ENCODE data around the gene OR11L1.

The OR11L1 gene, protein sequence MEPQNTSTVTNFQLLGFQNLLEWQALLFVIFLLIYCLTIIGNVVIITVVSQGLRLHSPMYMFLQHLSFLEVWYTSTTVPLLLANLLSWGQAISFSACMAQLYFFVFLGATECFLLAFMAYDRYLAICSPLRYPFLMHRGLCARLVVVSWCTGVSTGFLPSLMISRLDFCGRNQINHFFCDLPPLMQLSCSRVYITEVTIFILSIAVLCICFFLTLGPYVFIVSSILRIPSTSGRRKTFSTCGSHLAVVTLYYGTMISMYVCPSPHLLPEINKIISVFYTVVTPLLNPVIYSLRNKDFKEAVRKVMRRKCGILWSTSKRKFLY

DNA sequence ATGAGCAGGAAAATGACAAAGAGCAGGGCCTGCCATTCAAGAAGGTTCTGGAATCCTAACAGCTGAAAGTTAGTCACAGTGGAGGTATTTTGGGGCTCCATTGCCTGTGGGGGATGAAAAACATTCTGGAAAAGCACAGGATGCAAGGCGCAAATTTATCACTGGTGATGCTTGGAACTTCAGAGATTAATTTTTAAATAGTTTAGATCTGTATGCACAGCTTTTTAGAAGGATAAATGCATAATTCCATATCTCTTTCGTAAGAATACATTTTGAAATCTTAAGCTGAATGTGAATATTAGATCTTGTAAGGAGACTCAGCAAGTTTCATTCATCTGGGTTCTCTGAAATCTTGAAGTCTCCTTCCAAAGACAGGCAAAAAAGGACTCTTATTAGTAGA, at the start of gene OR11L1:
TSS of gene OR11L1 (minus strand) at position 101 of the 400 bp plus-strand sequence. CDS start at position 101, 0 bp downstream.
- H3K27me3 ChIP-seq (ENCODE audit: control insufficient read depth in 2 of 2, insufficient read depth in 2 of 2, low read length in 2 of 2) = no peaks in the 10 kb centered on the region
- no peak within 1 kb of the TSS for H3K27ac ChIP-seq (ENCODE audit: low read depth in 2 of 2, low read length in 2 of 2)
- H3K36me3 ChIP-seq (ENCODE audit: control insufficient read depth in 2 of 2, insufficient read depth in 2 of 2, low read length in 2 of 2) = no peaks in the 10 kb centered on the region
- H3K9ac ChIP-seq (ENCODE audit: low read depth in 1 of 2, low read length in 2 of 2) = no peak within 1 kb of the TSS
- H3K4me3 ChIP-seq (ENCODE audit: low read length in 2 of 2) = no peak within 1 kb of the TSS
- H3K9me3 ChIP-seq (ENCODE audit: control insufficient read depth in 2 of 2, low read length in 2 of 2) = no peaks in the 10 kb centered on the region
- no peaks in the 10 kb centered on the region for H3K4me1 ChIP-seq (ENCODE audit: control insufficient read depth in 2 of 2, insufficient read depth in 2 of 2, low read length in 2 of 2)

DNA sequence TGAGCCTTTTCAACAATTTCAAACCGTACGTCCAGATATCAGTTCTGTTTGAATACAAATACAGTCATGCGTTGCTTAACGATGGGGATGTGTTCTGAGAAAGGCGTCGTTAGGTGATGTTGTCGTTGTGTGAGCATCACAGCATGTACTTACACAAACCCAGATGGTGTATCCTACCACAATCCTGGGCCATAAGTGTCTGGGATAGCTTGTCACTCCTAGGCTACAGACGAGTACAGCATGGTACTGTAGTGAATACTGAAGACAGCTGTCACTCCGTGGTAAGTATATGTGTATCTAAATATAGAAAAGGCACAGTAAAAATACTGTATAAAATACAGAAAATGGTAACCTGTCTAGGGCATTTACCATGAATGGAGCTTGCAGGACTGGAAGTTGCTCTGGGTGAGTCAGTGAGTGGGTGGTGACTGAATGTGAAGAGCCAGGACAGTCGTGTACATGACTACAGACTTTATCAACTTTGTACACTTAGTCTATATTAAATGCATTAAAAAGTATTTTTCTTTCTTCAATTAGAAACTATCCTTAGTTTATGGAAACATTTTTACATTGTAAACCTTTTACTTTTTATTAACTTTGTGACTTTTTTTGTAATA, 43.2 kb upstream of the OR11L1 start:
- no peaks in the 10 kb centered on the region for H3K27me3 ChIP-seq (ENCODE audit: control insufficient read depth in 2 of 2, insufficient read depth in 2 of 2, low read length in 2 of 2)
- H3K27ac ChIP-seq (ENCODE audit: low read depth in 2 of 2, low read length in 2 of 2) = no peak overlapping the region
- H3K4me1 ChIP-seq (ENCODE audit: control insufficient read depth in 2 of 2, insufficient read depth in 2 of 2, low read length in 2 of 2) = no peaks in the 10 kb centered on the region
- no peak overlapping the region for H3K4me3 ChIP-seq (ENCODE audit: low read length in 2 of 2)
- H3K9ac ChIP-seq (ENCODE audit: low read depth in 1 of 2, low read length in 2 of 2) = no peak overlapping the region
- no peaks in the 10 kb centered on the region for H3K9me3 ChIP-seq (ENCODE audit: control insufficient read depth in 2 of 2, low read length in 2 of 2)
- no peaks in the 10 kb centered on the region for H3K36me3 ChIP-seq (ENCODE audit: control insufficient read depth in 2 of 2, insufficient read depth in 2 of 2, low read length in 2 of 2)

DNA sequence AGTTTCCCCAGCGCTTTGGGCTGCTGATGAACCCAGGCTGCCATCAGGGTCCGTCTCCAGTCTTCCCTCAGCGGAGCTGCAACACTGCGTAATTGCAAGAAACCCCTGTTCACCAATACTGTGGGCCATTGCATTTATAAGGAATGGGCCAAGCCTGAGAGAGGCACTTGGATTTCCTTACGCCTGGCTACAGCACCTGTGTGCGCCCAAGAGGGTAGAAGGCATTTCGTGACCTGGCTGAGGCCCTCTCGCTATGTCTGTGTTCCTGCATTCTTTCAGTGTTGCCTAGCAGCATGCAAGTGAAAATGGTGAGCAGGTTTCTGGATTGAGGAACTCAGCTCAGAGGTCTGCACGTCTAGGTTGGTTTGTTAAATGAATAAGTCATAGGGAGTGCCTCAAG, 41.6 kb upstream of the OR11L1 start:
- no peaks in the 10 kb centered on the region for H3K27me3 ChIP-seq (ENCODE audit: control insufficient read depth in 2 of 2, insufficient read depth in 2 of 2, low read length in 2 of 2)
- H3K4me1 ChIP-seq (ENCODE audit: control insufficient read depth in 2 of 2, insufficient read depth in 2 of 2, low read length in 2 of 2) = no peaks in the 10 kb centered on the region
- H3K27ac ChIP-seq (ENCODE audit: low read depth in 2 of 2, low read length in 2 of 2) = no peak overlapping the region
- no peak overlapping the region for H3K9ac ChIP-seq (ENCODE audit: low read depth in 1 of 2, low read length in 2 of 2)
- no peaks in the 10 kb centered on the region for H3K9me3 ChIP-seq (ENCODE audit: control insufficient read depth in 2 of 2, low read length in 2 of 2)
- H3K4me3 ChIP-seq (ENCODE audit: low read length in 2 of 2) = no peak overlapping the region
- no peaks in the 10 kb centered on the region for H3K36me3 ChIP-seq (ENCODE audit: control insufficient read depth in 2 of 2, insufficient read depth in 2 of 2, low read length in 2 of 2)

DNA sequence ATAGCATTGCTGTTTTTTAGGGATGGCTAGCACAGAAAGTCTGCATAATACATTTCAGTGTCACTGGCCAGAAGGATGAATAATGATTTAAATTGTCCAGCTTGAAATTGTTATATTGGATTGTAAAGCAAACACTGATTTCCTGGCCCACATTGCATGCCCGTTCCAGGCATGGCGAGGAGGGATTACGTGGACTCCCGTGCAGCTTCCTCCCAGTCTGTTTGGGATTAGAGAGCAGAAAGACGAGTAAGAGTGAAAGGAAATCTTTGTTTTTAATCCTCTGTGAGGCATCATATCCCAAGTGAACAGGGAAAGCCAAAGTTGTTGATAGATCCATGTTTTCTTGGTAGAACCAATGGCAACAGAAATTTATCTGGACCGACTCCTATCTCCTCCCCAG, 23.7 kb upstream of the OR11L1 start:
- no peaks in the 10 kb centered on the region for H3K27me3 ChIP-seq (ENCODE audit: control insufficient read depth in 2 of 2, insufficient read depth in 2 of 2, low read length in 2 of 2)
- H3K4me1 ChIP-seq (ENCODE audit: control insufficient read depth in 2 of 2, insufficient read depth in 2 of 2, low read length in 2 of 2) = no peaks in the 10 kb centered on the region
- no peaks in the 10 kb centered on the region for H3K36me3 ChIP-seq (ENCODE audit: control insufficient read depth in 2 of 2, insufficient read depth in 2 of 2, low read length in 2 of 2)
- no peak overlapping the region for H3K9ac ChIP-seq (ENCODE audit: low read depth in 1 of 2, low read length in 2 of 2)
- H3K27ac ChIP-seq (ENCODE audit: low read depth in 2 of 2, low read length in 2 of 2) = no peak overlapping the region
- H3K9me3 ChIP-seq (ENCODE audit: control insufficient read depth in 2 of 2, low read length in 2 of 2) = no peaks in the 10 kb centered on the region
- H3K4me3 ChIP-seq (ENCODE audit: low read length in 2 of 2) = no peak overlapping the region

DNA sequence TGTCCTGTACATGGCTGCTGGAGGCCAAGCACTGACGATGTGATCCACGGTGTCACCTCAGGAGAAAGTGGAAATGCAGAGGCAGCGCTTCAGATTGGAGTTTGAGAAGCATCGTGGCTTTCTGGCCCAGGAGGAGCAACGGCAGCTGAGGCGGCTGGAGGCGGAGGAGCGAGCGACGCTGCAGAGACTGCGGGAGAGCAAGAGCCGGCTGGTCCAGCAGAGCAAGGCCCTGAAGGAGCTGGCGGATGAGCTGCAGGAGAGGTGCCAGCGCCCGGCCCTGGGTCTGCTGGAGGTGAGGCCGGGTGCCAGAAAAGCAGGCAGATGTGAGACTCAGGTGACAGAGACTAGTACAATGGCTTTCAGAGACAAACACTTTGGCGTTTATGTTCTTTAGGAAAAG, 22.9 kb upstream of the OR11L1 start:
- no peak overlapping the region for H3K9ac ChIP-seq (ENCODE audit: low read depth in 1 of 2, low read length in 2 of 2)
- no peaks in the 10 kb centered on the region for H3K4me1 ChIP-seq (ENCODE audit: control insufficient read depth in 2 of 2, insufficient read depth in 2 of 2, low read length in 2 of 2)
- no peak overlapping the region for H3K4me3 ChIP-seq (ENCODE audit: low read length in 2 of 2)
- no peaks in the 10 kb centered on the region for H3K9me3 ChIP-seq (ENCODE audit: control insufficient read depth in 2 of 2, low read length in 2 of 2)
- no peaks in the 10 kb centered on the region for H3K27me3 ChIP-seq (ENCODE audit: control insufficient read depth in 2 of 2, insufficient read depth in 2 of 2, low read length in 2 of 2)
- H3K27ac ChIP-seq (ENCODE audit: low read depth in 2 of 2, low read length in 2 of 2) = no peak overlapping the region
- H3K36me3 ChIP-seq (ENCODE audit: control insufficient read depth in 2 of 2, insufficient read depth in 2 of 2, low read length in 2 of 2) = no peaks in the 10 kb centered on the region

DNA sequence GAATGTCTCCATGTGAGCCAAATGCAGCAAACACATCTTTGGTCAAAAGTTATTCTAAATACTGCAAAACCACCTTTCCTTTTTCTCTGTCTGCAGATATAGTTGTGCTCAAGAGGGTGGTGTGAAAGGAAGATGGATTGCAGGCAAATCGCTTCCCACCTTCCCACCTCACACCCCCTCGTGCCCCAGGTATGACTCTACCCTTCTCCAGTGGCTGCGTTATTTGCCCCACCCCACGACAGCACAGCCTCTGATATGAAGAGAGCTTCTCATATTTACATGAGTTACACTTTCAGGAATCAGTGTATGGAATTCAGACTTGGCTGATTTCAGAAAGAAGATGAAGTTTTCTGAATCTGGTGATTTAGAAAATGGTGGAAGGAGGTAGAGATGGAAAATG, 21.1 kb upstream of the OR11L1 start:
- Histone ChIP-seq H3K9ac (ENCODE audit: low read depth in 1 of 2, low read length in 2 of 2) (no peak overlapping the region), H3K27ac (ENCODE audit: low read depth in 2 of 2, low read length in 2 of 2) (no peak overlapping the region), H3K9me3 (ENCODE audit: control insufficient read depth in 2 of 2, low read length in 2 of 2) (no peaks in the 10 kb centered on the region)

DNA sequence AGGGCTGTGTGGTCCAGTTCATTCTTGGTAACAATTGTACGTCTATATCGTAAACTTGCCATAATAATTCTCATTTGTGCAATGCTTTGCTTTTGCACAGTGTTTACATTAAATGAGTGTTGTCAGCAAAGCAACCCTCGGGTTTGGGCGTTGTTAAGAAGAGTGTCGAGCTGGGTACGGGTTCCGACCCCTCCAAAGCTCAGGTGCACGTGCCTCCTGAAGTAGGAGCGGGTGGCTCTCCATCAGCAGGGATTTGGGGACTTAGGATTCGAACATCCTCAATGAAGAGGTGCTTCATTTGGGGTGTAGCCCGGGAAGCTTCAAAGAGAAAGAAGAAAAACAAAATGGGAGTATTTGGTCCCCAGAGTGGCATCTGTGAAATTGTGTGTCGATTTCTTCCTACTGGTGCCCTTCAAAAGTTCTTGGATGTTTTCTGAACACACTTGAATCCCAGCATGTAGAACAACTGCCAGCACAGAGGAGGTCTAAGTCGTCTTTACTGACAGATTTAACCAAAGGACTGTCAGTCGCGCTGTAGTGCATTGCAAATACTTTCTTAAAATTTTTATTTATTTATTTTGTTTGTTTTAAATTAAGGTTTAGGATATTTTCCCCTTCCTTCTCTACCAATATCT, 16.4 kb upstream of the OR11L1 start:
- Histone ChIP-seq H3K9me3 (ENCODE audit: control insufficient read depth in 2 of 2, low read length in 2 of 2) (no peaks in the 10 kb centered on the region), H3K27me3 (ENCODE audit: control insufficient read depth in 2 of 2, insufficient read depth in 2 of 2, low read length in 2 of 2) (no peaks in the 10 kb centered on the region)

More for the DNA sequence above, 21.1 kb upstream of the OR11L1 start:
- no peaks in the 10 kb centered on the region for H3K36me3 ChIP-seq (ENCODE audit: control insufficient read depth in 2 of 2, insufficient read depth in 2 of 2, low read length in 2 of 2)
- H3K4me3 ChIP-seq (ENCODE audit: low read length in 2 of 2) = no peak overlapping the region
- no peaks in the 10 kb centered on the region for H3K27me3 ChIP-seq (ENCODE audit: control insufficient read depth in 2 of 2, insufficient read depth in 2 of 2, low read length in 2 of 2)
- H3K4me1 ChIP-seq (ENCODE audit: control insufficient read depth in 2 of 2, insufficient read depth in 2 of 2, low read length in 2 of 2) = no peaks in the 10 kb centered on the region

DNA sequence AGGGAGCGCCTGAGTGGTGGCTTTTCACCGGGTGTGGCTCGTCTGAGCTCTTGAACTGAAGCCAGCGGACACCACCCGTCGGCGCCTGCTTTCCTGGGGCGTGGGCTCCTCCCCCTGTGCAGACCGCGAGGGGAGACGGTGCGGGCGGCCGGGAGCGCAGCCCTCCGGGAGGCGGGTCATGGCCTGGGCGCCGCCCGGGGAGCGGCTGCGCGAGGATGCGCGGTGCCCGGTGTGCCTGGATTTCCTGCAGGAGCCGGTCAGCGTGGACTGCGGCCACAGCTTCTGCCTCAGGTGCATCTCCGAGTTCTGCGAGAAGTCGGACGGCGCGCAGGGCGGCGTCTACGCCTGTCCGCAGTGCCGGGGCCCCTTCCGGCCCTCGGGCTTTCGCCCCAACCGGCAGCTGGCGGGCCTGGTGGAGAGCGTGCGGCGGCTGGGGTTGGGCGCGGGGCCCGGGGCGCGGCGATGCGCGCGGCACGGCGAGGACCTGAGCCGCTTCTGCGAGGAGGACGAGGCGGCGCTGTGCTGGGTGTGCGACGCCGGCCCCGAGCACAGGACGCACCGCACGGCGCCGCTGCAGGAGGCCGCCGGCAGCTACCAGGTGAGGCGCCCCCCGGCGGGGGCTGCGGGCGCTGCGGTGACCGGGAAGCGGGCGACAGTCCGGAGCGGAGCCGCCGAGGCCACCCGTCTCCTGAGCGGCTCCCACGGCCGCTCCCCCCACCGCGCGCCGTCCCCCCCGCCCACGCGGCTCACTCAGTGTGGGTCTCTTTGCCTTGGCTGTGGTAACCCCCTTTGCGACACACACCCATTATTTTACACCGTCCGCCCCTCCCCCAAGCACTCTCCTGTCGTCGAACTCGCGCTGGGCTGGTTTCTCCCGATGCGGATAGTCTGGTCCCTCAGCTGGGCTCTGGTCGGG, 15.6 kb upstream of the OR11L1 start, which contains the start of gene TRIM58:
TSS of gene TRIM58 (plus strand) at position 119 of the 916 bp plus-strand sequence. CDS start at position 179, 60 bp downstream.
- Histone ChIP-seq H3K36me3 (ENCODE audit: control insufficient read depth in 2 of 2, insufficient read depth in 2 of 2, low read length in 2 of 2) (no peaks in the 10 kb centered on the region), H3K4me1 (ENCODE audit: control insufficient read depth in 2 of 2, insufficient read depth in 2 of 2, low read length in 2 of 2) (no peaks in the 10 kb centered on the region), H3K27ac (ENCODE audit: low read depth in 2 of 2, low read length in 2 of 2) (peak within 1 kb of the TSS in 1 of 2 donors; percentile 22), H3K9ac (ENCODE audit: low read depth in 1 of 2, low read length in 2 of 2) (peak within 1 kb of the TSS in 1 of 2 donors; percentile 43), H3K4me3 (ENCODE audit: low read length in 2 of 2) (peak within 1 kb of the TSS; percentile 46 to 62), H3K27me3 (ENCODE audit: control insufficient read depth in 2 of 2, insufficient read depth in 2 of 2, low read length in 2 of 2) (no peaks in the 10 kb centered on the region), H3K9me3 (ENCODE audit: control insufficient read depth in 2 of 2, low read length in 2 of 2) (no peaks in the 10 kb centered on the region)

More for the DNA sequence above, 16.4 kb upstream of the OR11L1 start:
- Histone ChIP-seq H3K9ac (ENCODE audit: low read depth in 1 of 2, low read length in 2 of 2) (peak overlapping the region in 1 of 2 donors; percentile 43), H3K27ac (ENCODE audit: low read depth in 2 of 2, low read length in 2 of 2) (peak overlapping the region in 1 of 2 donors; percentile 15), H3K36me3 (ENCODE audit: control insufficient read depth in 2 of 2, insufficient read depth in 2 of 2, low read length in 2 of 2) (no peaks in the 10 kb centered on the region), H3K4me3 (ENCODE audit: low read length in 2 of 2) (peak overlapping the region; percentile 46 to 62), H3K4me1 (ENCODE audit: control insufficient read depth in 2 of 2, insufficient read depth in 2 of 2, low read length in 2 of 2) (no peaks in the 10 kb centered on the region)

DNA sequence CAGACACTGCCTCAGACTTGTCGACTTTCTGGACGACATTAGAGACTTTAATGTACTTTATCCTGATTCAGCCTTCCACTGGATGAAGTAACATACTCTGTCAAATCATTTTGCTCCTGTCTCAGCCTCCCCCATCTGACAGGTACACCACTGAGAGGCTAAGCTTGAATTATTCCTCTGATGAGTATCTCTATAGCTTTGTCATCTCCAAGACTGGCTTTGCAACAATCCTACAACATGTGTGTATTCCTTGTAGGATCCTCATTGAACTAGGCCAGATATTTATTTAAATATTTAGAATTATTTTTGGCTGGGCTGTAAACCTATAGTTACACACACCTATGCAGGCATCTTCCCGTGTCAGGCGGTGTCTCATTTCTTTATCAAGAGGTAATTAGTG, 14.2 kb upstream of the OR11L1 start:
- Histone ChIP-seq H3K9ac (ENCODE audit: low read depth in 1 of 2, low read length in 2 of 2) (no peak overlapping the region), H3K4me1 (ENCODE audit: control insufficient read depth in 2 of 2, insufficient read depth in 2 of 2, low read length in 2 of 2) (no peaks in the 10 kb centered on the region), H3K27me3 (ENCODE audit: control insufficient read depth in 2 of 2, insufficient read depth in 2 of 2, low read length in 2 of 2) (no peaks in the 10 kb centered on the region), H3K36me3 (ENCODE audit: control insufficient read depth in 2 of 2, insufficient read depth in 2 of 2, low read length in 2 of 2) (no peaks in the 10 kb centered on the region), H3K27ac (ENCODE audit: low read depth in 2 of 2, low read length in 2 of 2) (no peak overlapping the region), H3K9me3 (ENCODE audit: control insufficient read depth in 2 of 2, low read length in 2 of 2) (no peaks in the 10 kb centered on the region), H3K4me3 (ENCODE audit: low read length in 2 of 2) (no peak overlapping the region)

Measured in mucosa of rectum (tissue), 2 donors.